HG02642 (cell line): ENCODE data around the gene AMIGO1.

Experiments used
- ATAC-seq: cut with Tn5 transposase; IDR thresholded peaks from one replicate; pipeline ENCODE4 v1.9.1; 2021; ENCODE audit warnings: mild to moderate bottlenecking; ENCODE audit not compliant: unreplicated experiment, poor library complexity

AMIGO1 gene, protein sequence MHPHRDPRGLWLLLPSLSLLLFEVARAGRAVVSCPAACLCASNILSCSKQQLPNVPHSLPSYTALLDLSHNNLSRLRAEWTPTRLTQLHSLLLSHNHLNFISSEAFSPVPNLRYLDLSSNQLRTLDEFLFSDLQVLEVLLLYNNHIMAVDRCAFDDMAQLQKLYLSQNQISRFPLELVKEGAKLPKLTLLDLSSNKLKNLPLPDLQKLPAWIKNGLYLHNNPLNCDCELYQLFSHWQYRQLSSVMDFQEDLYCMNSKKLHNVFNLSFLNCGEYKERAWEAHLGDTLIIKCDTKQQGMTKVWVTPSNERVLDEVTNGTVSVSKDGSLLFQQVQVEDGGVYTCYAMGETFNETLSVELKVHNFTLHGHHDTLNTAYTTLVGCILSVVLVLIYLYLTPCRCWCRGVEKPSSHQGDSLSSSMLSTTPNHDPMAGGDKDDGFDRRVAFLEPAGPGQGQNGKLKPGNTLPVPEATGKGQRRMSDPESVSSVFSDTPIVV

DNA sequence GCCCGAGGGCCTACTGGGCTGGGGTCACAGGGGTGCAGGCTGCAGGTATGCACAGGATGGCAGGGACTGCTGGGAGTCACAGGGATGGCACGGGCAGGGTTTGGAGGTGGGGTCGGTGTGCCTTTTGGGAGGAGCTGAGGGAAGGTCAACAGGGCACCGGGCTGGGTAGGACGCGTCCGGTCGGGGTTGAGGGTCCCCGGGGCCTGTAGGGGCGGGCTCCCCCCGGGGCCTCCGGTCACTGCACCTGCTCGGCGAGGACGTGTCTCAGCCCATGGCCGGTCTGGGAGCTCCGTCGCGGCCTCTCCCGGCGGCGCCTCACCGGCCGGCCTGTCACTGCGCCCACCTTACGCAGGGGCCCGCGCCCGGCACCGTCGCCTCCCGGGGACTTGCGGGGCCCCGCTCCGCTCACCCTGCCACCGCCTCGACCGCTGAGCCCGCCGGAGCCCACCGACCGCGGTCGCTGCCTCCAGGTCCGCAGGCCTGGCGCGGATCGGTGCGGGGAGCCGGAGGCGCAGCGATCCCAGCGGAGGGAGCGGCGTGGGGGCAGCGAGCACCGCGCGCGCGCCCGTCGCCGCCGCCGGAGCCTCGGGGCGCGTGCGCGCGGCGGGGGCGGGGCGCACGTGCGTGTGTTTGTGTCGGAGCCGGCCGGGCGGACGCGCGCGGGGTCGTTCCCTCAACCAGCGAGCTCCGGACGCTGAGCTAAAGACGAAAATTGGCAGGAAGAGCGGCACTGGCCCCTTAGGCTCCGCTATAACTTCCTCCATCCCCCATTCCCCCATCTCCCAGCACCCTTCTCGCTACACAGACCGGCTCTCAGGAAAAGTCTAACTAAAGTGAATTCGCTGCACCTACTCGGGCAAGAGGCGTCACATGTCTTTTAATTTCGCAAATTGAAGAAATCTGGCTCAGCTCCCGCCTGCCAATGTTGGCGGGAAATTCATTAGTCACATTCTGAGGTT lies at the start of gene AMIGO1:
Gene AMIGO1 (minus strand): TSS at position 552 of the 959 bp plus-strand sequence. CDS start 815 bp downstream, outside the sequence.
- peak; percentile 59 for ATAC-seq

DNA sequence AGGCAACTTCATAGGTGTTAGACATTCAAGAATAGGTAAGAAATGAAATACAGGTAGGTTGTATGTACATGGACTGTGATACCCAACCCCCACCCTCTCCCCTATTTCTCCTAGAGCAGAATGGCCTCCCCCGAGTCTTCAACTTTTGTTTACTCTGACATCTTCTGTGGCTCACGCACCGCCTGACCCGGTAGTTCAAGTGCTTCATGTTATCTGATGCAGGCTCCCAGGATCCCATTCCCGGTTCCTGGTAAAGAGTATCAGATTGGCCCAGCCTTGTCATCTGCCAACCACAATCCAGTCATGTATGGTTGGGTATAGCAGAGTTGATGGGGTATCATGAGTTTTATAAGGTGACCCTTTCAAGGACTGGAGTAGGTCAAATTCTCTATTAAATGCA lies 48.0 kb upstream of the AMIGO1 start:
- ATAC-seq, result no peak

DNA sequence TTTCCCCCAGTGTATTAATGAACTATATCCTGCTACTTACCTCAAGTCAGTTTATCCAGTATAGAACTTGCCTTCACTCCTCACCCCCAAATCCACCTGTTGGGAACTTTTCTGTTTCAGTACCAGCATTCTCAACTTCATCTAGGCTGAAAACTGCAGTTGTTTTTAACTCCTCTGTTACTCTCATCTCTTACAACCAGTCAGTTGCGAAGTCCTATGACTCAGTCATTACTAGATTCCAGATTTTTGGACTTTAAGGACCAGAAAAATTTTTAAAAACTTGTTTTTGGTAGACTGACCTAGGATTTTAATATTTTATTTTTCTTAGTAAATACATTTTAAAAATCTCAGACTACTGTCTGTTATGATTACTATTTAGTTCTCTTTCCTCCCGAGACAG lies 47.0 kb upstream of the AMIGO1 start:
- no peak for ATAC-seq

DNA sequence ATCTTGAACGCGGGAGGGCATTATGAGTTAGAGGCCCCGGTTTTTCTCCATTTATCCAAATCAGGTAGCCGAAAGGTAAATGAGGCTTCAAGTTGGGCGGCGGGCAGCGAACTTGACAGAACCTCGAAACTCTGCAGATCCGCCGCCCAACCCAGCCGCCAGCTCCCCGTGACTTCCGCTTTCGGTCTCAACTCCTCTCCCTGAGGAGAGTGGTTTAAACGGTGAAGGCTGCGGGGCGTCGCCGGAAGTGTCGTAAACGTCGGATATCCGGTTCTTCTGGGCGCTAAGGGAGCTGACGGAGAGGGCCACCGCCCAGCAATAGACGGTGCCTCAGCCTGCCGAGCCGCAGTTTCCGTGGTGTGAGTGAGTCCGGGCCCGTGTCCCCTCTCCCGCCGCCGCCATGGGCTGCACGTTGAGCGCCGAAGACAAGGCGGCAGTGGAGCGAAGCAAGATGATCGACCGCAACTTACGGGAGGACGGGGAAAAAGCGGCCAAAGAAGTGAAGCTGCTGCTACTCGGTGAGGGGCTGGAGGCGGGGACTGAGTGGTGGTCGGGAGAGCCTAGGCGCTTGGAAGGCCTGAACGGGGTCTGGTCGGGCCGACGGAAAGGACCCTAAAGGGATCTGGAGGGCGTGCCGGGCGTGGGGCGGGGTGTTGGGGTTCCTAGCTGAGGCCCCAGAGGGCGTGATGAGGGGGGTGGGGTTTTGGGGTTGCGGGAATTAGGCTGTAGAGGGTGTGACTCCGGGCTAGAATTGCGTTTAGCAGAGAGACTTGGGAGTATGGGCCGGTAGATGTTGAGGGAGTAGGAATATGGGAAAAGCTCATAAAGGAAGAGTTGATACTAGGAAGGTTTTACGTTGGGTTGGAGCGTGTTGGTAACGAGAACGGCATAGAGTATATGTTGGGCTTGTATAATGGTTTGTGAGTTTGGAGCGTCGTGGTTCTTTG lies 39.1 kb upstream of the AMIGO1 start, which contains the start of gene GNAI3:
Gene GNAI3 (plus strand): TSS at position 295 of the 947 bp plus-strand sequence. CDS start 106 bp downstream, at position 401.
- peak; percentile 92 for ATAC-seq

DNA sequence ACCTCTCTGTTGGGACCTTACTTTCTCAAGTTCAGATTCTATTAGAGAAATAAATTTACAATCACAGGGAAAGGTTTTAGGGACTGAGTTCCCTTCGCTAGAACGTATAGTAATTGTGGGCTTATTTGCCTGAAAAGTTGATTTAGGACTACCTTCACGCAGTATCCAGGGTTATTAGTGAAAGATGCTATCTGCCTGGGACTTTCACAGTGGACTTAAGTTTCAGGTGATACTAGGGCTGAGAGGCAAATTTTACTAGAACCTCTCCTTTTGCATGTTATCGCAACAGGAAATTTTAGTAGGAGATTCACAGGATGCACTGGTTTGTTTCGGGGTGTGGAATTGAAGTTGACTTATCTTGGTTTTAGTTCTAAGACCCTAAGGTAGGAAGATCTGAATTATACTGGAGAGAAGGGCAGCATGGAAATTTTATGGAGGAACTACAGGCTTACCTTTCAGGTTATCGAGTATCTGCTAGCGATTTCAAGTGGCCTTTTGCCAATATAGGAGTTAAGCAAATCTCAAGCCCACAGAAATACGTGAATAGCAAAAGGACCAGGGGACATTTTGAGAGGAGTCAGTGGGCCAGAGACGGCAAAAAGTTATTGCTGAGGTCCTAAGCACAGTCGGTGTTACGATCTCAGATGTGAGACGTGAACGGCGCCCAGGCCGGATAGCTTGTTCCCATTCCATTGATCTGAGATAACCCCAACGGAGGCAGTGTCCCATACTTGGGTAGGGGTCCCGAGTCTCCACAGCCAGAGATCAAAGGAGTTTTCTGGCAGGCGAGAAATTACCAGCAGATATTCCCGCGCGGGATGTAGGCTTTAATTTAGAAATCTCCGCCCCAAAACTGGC lies 38.2 kb upstream of the AMIGO1 start:
- no peak for ATAC-seq

DNA sequence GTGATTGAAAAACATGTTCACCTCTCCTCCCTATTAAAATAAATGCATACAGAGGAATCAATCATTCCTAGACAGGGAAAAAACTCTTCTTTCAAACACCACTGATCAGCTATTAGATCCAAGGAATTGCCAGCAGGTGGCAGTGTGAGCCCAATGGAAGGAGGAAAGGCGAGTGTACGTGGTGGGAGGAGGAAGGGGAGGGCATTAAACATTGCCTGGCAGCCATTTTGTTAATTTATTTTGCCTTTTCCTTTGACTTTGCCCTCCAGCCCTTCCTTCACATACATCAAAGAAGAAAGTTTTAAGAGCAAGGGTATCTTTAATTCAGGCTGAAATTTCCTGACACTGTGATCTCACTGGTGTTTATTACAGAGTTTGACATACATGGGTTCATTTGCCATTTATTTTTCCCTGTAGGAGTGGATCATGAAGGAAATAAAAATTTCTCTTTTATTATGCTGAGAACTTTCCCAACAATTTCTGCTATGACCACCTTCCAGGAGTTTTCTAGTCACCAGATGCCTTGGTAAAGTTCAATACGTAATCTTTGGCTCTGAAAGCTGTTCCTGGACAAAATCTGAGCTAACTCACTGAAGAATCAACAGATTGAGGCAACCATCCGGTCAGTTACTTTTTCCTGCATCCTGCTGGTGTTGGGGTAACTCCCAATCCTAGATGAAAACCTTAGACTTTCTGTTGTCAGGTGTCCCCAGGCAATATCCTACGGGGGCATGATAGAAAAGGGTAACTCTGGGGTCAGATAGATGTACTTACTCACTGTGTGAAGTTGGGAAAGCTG lies 37.0 kb upstream of the AMIGO1 start:
- ATAC-seq, result peak; percentile 43

DNA sequence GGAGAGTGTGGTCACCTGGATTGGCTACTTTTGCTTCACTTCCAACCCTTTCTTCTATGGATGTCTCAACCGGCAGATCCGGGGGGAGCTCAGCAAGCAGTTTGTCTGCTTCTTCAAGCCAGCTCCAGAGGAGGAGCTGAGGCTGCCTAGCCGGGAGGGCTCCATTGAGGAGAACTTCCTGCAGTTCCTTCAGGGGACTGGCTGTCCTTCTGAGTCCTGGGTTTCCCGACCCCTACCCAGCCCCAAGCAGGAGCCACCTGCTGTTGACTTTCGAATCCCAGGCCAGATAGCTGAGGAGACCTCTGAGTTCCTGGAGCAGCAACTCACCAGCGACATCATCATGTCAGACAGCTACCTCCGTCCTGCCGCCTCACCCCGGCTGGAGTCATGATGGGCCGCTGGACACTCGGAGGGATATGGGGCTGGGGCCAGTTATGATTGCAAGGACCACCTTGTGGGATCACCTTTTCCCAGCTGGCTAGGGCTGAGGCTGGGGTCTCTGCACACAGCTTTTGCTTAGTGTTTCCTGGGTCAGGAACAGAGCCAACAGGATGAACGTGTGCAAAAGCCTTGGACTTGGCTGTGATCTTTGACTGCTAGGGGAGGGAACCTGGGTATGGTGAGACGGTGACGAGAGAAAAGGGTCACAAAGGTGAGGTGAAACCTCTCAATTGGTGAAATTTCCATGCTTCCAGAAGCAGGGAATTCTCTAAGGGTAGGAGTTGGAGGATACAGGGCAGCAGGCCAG lies 34.6 kb upstream of the AMIGO1 start:
- no peak for ATAC-seq

DNA sequence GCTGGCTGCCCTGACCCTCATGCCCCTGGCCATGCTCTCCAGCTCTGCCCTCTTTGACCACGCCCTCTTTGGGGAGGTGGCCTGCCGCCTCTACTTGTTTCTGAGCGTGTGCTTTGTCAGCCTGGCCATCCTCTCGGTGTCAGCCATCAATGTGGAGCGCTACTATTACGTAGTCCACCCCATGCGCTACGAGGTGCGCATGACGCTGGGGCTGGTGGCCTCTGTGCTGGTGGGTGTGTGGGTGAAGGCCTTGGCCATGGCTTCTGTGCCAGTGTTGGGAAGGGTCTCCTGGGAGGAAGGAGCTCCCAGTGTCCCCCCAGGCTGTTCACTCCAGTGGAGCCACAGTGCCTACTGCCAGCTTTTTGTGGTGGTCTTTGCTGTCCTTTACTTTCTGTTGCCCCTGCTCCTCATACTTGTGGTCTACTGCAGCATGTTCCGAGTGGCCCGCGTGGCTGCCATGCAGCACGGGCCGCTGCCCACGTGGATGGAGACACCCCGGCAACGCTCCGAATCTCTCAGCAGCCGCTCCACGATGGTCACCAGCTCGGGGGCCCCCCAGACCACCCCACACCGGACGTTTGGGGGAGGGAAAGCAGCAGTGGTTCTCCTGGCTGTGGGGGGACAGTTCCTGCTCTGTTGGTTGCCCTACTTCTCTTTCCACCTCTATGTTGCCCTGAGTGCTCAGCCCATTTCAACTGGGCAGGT lies 33.9 kb upstream of the AMIGO1 start:
- no peak for ATAC-seq

DNA sequence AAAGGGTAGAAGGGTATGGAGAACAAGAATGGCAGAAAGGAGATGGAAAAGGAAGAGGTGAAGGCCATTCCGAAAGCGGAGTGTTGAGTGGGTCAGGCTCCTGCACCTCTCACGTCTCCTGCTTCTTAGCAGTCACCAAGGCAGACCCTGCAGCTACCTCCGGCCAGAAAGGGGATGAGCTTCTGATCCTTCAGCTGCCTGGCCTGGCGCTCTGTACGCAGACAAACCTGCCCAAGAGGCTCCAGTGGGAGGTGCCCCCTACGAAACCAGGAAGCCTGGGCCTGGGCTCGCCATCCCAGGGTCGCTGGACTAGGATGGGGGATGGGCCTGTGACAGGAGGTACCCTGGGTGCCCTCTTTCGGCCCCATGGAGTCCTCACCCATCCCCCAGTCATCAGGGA lies 33.1 kb upstream of the AMIGO1 start:
- ATAC-seq, result no peak

DNA sequence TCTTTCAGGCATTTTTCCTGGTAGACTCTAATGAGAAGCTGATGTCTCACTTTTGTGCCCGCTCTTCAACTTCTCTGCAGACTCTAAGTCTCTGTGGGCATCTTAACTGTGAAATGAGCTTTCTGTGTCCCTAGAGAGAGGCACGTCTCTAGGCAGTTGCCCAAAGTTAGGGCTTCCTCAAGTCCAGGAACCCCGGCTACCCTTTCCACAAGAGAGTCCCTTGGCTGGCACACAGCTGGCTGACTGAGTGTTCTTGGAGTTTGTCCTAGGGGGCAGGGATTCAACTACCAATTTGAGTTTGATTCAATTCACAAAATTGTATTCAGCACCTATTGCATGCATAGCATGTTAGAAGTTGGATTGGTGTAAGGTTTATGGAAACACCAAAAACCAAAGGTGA lies 31.6 kb upstream of the AMIGO1 start:
- no peak for ATAC-seq

DNA sequence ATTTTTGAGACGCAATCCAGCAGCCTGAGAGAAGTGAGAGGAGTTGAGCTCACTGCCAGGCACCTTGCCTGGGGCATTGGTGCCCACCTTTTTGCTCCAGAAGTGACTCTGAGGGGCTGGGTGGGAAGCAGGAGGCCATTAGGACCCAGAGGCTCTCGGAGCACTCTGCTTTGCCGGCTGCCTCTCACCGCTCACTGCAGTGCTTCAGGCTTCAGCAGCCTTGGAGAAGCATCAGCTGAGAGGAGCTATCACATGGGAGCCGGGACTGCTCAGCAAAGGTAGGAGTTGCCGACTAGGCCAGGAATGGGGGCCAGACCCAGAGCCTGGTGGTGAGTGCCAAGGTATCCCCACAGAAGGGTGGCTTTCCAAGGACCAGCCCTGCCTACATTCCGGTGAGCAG lies 30.1 kb upstream of the AMIGO1 start, which contains the start of gene GPR61:
Gene GPR61 (plus strand): TSS at position 197 of the 400 bp plus-strand sequence. CDS start 3,151 bp downstream, outside the sequence.
- no peak for ATAC-seq

DNA sequence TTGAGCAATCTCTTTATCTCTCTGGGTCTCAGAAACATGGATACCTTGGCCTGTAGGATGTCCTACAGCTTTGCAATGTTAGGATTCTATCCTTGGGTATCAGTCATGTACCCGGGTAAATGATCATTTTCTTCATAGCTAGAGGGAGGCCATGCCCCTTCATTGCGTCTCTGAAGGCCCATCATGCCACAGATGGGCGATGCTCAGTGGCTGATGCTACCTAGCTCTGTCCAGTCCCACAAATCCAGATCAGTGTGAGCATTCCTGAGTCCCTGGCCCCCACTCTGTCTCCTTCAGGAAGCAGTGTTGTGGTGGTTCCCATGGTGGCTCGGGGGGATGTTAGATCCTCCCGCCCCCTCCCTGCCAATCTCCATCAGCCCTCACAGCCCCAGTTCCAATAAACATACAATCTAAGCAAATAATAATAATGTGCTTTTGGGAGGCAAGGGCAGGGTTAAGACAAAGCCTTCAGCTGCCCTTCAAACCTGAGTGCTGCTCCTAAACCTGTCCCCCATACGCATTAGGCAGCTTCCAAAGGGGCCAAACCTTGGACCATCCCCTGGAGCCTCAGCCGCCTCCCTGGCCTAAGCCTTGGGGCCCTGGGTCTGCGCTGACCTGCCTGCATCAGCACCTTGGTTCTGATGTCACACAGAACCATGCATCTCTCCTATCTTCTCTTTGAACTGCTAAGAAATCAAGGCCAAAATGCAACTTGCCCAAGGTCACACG lies 29.5 kb upstream of the AMIGO1 start:
- ATAC-seq, result no peak

DNA sequence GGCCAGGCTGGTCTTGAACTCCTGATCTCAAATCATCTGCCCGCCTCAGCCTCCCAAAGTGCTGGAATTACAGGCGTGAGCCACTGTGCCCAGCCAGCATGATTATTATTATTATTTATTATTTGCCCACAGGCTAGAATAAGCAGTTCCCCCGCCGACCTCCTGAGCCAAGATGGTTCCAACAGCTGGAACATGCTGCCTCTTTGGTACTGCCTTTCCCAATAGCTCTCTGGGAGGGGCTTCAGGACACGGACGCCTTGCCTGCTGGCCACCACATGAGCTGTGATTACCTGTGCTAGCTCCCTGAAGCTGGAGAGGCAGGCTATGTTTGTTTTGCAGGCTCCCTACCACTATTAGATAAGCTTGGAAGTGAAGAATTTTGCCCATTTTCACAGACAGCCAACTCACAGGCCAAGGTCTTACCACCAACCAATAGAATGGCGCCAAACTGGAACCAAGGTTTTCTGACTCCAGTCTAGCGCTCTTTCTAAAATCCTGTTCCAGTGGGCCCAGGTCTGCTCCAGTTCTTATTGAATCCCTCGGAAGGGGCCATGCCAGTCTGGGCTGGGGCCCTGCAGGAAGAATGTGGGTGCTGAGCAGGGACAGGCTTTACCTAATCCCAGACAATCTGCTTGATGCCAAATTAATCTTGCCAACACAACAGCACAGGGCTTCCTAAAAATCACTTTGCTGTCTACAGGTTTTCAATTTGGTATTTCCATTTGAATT lies 28.1 kb upstream of the AMIGO1 start:
- ATAC-seq, result no peak

DNA sequence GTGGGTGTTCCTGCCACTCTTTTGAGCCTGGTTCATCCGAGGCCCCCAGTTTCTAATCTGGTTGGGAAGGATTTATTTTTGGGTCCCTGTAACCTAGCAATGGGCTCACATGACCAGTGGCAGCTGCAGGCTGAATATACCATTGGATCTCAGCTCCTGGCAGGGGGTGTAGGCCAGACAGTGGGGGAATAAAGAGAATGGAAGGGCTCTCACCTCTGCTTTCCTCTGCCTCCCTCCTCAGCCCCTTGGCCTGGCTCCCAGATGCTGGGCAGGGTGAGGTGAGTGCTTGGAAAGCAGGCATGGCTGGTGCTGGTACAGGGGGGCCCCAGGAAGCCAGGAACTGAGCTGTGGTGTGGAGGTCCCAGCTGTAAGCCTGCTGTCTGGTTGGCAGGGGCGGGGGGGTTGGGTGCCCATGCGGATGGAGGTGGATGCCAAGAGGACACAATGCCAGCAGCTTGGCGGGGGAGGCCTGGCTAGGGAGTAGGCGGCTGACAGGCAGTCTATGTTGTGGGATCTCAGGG lies 26.5 kb upstream of the AMIGO1 start:
- no peak for ATAC-seq

DNA sequence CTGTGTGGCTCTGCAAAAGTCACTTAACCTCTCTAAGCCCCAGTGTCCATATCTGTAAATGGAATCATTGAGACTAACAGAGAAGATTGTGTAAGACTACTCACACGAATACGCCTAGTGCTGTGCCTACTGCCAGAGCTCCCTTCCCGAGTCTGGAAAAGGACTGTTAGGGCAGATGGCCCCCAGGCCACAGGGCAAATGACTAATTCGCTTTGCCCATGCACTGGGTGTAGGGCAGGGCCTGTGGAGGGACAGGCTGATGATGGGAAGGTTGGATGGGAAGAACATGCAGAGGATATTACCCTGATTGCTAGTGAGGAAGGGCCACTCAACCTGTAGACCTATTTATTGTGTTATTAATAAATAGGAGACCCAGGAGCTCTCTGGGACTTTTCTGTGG lies 26.0 kb upstream of the AMIGO1 start:
- ATAC-seq, result no peak
